ENCODE results near the gene NSUN2.

- TF ChIP-seq, protein P1, sequence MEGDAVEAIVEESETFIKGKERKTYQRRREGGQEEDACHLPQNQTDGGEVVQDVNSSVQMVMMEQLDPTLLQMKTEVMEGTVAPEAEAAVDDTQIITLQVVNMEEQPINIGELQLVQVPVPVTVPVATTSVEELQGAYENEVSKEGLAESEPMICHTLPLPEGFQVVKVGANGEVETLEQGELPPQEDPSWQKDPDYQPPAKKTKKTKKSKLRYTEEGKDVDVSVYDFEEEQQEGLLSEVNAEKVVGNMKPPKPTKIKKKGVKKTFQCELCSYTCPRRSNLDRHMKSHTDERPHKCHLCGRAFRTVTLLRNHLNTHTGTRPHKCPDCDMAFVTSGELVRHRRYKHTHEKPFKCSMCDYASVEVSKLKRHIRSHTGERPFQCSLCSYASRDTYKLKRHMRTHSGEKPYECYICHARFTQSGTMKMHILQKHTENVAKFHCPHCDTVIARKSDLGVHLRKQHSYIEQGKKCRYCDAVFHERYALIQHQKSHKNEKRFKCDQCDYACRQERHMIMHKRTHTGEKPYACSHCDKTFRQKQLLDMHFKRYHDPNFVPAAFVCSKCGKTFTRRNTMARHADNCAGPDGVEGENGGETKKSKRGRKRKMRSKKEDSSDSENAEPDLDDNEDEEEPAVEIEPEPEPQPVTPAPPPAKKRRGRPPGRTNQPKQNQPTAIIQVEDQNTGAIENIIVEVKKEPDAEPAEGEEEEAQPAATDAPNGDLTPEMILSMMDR (conservative IDR thresholded peaks at IDR 0.05): no peak
- TF ChIP-seq EZH2 (IDR thresholded peaks at IDR 0.05; ENCODE audit: low read depth): no peak
Observed at GRCh38 chr5:6557807-6558575, 74.9 kb downstream of the NSUN2 start.
